ENCODE measurements around the gene FRMD6. TPM values are rescaled to one million over a fixed set of nuclear protein-coding genes. Genes with fewer than 3 reads are reported as not detected.

Gene FRMD6
- total and polyA plus RNA-seq, 9 of the 15 experiments (the other 6 are each of a cell fraction or from before 2014, with no cell fraction given), result 0.11 to 0.92 (median 0.53) TPM

DNA sequence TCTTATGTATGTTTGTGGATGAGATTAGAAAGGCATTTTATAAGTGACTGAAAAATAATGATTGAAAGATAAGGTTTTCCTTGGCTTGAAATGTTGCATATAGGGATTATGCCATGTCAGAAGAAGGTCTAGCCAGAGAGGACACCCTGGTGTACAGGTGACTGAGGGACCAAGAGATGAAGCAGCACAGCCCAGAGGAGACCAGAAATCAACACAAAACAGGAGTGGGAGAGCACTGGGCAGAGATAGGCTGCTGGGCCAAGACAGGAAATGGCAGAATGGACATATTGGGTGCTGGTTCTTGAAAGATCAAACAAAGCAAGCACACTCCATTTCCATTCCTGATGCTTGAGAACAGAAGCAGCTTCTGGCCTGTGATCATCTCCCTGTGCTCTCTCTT, 24.4 kb upstream of the FRMD6 start:
- ATAC-seq (no peak), DNase-seq (ENCODE audit: extremely low read depth in 1 of 4, low spot score in 3 of 4) (no peak)
- TF ChIP-seq, protein P1, sequence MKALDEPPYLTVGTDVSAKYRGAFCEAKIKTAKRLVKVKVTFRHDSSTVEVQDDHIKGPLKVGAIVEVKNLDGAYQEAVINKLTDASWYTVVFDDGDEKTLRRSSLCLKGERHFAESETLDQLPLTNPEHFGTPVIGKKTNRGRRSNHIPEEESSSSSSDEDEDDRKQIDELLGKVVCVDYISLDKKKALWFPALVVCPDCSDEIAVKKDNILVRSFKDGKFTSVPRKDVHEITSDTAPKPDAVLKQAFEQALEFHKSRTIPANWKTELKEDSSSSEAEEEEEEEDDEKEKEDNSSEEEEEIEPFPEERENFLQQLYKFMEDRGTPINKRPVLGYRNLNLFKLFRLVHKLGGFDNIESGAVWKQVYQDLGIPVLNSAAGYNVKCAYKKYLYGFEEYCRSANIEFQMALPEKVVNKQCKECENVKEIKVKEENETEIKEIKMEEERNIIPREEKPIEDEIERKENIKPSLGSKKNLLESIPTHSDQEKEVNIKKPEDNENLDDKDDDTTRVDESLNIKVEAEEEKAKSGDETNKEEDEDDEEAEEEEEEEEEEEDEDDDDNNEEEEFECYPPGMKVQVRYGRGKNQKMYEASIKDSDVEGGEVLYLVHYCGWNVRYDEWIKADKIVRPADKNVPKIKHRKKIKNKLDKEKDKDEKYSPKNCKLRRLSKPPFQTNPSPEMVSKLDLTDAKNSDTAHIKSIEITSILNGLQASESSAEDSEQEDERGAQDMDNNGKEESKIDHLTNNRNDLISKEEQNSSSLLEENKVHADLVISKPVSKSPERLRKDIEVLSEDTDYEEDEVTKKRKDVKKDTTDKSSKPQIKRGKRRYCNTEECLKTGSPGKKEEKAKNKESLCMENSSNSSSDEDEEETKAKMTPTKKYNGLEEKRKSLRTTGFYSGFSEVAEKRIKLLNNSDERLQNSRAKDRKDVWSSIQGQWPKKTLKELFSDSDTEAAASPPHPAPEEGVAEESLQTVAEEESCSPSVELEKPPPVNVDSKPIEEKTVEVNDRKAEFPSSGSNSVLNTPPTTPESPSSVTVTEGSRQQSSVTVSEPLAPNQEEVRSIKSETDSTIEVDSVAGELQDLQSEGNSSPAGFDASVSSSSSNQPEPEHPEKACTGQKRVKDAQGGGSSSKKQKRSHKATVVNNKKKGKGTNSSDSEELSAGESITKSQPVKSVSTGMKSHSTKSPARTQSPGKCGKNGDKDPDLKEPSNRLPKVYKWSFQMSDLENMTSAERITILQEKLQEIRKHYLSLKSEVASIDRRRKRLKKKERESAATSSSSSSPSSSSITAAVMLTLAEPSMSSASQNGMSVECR (CRISPR knock-in tag; IDR thresholded peaks at IDR 0.05), result no peak
- TF ChIP-seq NR3C1 (CRISPR knock-in tag; IDR thresholded peaks at IDR 0.05) (no peak), HINFP (tag; conservative IDR thresholded peaks at IDR 0.05; ENCODE audit: low read depth) (no peak), ZNF395 (CRISPR knock-in tag; IDR thresholded peaks at IDR 0.05) (no peak), ZNF444 (CRISPR knock-in tag; IDR thresholded peaks at IDR 0.05) (no peak), HNRNPUL1 (IDR thresholded peaks at IDR 0.05; ENCODE audit: low read length) (no peak), GTF2A2 (tag; IDR thresholded peaks at IDR 0.05) (no peak), NFYB (IDR thresholded peaks at IDR 0.05; ENCODE audit: extremely low read depth, insufficient read length) (no peak), KAT8 (IDR thresholded peaks at IDR 0.05; ENCODE audit: low read depth) (no peak), ZNF445 (CRISPR knock-in tag; IDR thresholded peaks at IDR 0.05; ENCODE audit: low read depth) (no peak), NFE2L1 (tag; IDR thresholded peaks at IDR 0.05; ENCODE audit: borderline replicate concordance, low read depth) (no peak), ID3 (CRISPR knock-in tag; IDR thresholded peaks at IDR 0.05) (no peak), ID3 (tag; IDR thresholded peaks at IDR 0.05) (no peak), ARID1B (IDR thresholded peaks at IDR 0.05) (no peak), HMGN3 (IDR thresholded peaks at IDR 0.05; ENCODE audit: borderline replicate concordance, extremely low read depth, insufficient read length, low read depth, low read length) (no peak), ZNF165 (CRISPR knock-in tag; IDR thresholded peaks at IDR 0.05; ENCODE audit: borderline replicate concordance) (no peak), HDAC2 (IDR thresholded peaks at IDR 0.05) (no peak)

More for the DNA sequence above, 24.4 kb upstream of the FRMD6 start:
- CTCF ChIA-PET (ENCODE audit: low intra/inter-chr PET ratio), result no interaction called here
- Histone ChIP-seq H3K9me3 (replicated peaks; ENCODE audit: control insufficient read depth, insufficient read depth, low read depth, low read length) (no peaks in the 10 kb centered on the region), H2AFZ (ENCODE audit: low read depth, low read length) (no peak overlapping the region), H3K79me2 (ENCODE audit: control insufficient read depth, insufficient read depth, low read length) (no peaks in the 10 kb centered on the region), H3K36me3 (ENCODE audit: control insufficient read depth, insufficient read depth, low read length) (no peaks in the 10 kb centered on the region), H3K27ac (ENCODE audit: extremely low read depth, low read depth, low read length) (no peak overlapping the region), H3K4me2 (ENCODE audit: insufficient read depth, low read length) (no peak overlapping the region), H3K9me1 (ENCODE audit: control insufficient read depth, insufficient read depth, low read length) (no peaks in the 10 kb centered on the region), H3K4me3 (no peak overlapping the region), H3K27me3 (ENCODE audit: control insufficient read depth in 2 of 2, insufficient read depth in 2 of 2, low read length in 2 of 2) (no peaks in the 10 kb centered on the region; a peak in 1 of 5 replicates), H3K4me1 (replicated peaks in 1 of 2; ENCODE audit: control insufficient read depth in 2 of 2, insufficient read depth in 2 of 2, low read length in 2 of 2) (no peaks in the 10 kb centered on the region), H4K20me1 (replicated peaks; ENCODE audit: control insufficient read depth, insufficient read depth, low read length) (no peaks in the 10 kb centered on the region), H3K9ac (ENCODE audit: insufficient read depth in 1 of 2, low read depth in 2 of 2, low read length in 2 of 2) (no peak overlapping the region)
- in situ Hi-C loops (cut with MboI) (no loop called here), intact Hi-C loops (cut with micrococcal nuclease) (no loop called here)
- BruUV-seq (replicated peaks), result no TSS peak
- FAIRE-seq, result no peak
- POLR2A ChIA-PET, result no interaction called here
